GM23338 (cell line): ENCODE data around the gene EXOC3L1. TPM values are rescaled to one million over a fixed set of nuclear protein-coding genes. Genes with fewer than 3 reads are reported as not detected.

Experiments used
- CREB1 ChIP-seq: fragments of 250-450 bp; sonication (Bioruptor Pico); IDR thresholded peaks from 2 replicates; pipeline ENCODE4 v1.5.0; 2020; ENCODE audit warnings: low read depth, mild to moderate bottlenecking, moderate library complexity
- EZH2phosphoT487 ChIP-seq: fragments of 200-600 bp; sonication (generic); IDR thresholded peaks from one replicate; pipeline ENCODE4 v1.8.1; 2018; ENCODE audit warnings: antibody characterized with exemption; ENCODE audit not compliant: unreplicated experiment
- JUNB ChIP-seq: IDR thresholded peaks from one replicate; pipeline ENCODE4 v1.6.1; 2016; ENCODE audit warnings: antibody characterized with exemption; ENCODE audit not compliant: unreplicated experiment
- POLR2AphosphoS5 ChIP-seq: IDR thresholded peaks from 2 replicates; pipeline ENCODE4 v1.6.1; 2016; ENCODE audit warnings: antibody characterized with exemption, low read depth
- STAT1 ChIP-seq: IDR thresholded peaks from one replicate; pipeline ENCODE4 v1.6.1; 2016; ENCODE audit warnings: antibody characterized with exemption; ENCODE audit not compliant: unreplicated experiment
- ZNF114 ChIP-seq: fragments of 250-450 bp; sonication (Bioruptor Pico); IDR thresholded peaks from 2 replicates; pipeline ENCODE4 v1.5.0; 2020; ENCODE audit warnings: mild to moderate bottlenecking, moderate library complexity
- polyA plus RNA-seq: library from polyadenylated mRNA; unstranded; fragments of >200 nt; fragmentation: Nextera tagmentation; extraction: Ambion mirVana; gene quantifications from 2 replicates; pipeline ENCODE4 v1.2.1, GENCODE V29; 2016
- total RNA-seq: library from RNA; depleted of rRNA; stranded (reverse); fragments of >200 nt; shearing (Covaris generic); gene quantifications from 2 replicates; pipeline ENCODE4 v1.2.3, GENCODE V29; 2014
- TF ChIP-seq, protein P1 (sequence below): fragments of 250-450 bp; sonication (Bioruptor Pico); IDR thresholded peaks from 2 replicates; pipeline ENCODE4 v1.5.0; 2020; ENCODE audit warnings: mild to moderate bottlenecking, moderate library complexity
- TF ChIP-seq, protein P2 (sequence below): IDR thresholded peaks from 2 replicates; pipeline ENCODE4 v1.6.1; 2016; ENCODE audit warnings: antibody characterized with exemption
- TF ChIP-seq, protein P3 (sequence below), 2 experiments: fragments of 200-600 bp in 1 of 2; sonication (generic) in 1 of 2; conservative IDR thresholded peaks; 2 replicates each; pipeline versions ENCODE4 v1.5.1 to v1.6.1; 2016 to 2017; ENCODE audit warnings: antibody characterized with exemption in 2 of 2, low read depth in 2 of 2, mild to moderate bottlenecking in 2 of 2, moderate library complexity in 1 of 2

The EXOC3L1 gene
- total and polyA plus RNA-seq, 2 experiments from 2014 or later: 1.1 to 2.3 TPM

DNA sequence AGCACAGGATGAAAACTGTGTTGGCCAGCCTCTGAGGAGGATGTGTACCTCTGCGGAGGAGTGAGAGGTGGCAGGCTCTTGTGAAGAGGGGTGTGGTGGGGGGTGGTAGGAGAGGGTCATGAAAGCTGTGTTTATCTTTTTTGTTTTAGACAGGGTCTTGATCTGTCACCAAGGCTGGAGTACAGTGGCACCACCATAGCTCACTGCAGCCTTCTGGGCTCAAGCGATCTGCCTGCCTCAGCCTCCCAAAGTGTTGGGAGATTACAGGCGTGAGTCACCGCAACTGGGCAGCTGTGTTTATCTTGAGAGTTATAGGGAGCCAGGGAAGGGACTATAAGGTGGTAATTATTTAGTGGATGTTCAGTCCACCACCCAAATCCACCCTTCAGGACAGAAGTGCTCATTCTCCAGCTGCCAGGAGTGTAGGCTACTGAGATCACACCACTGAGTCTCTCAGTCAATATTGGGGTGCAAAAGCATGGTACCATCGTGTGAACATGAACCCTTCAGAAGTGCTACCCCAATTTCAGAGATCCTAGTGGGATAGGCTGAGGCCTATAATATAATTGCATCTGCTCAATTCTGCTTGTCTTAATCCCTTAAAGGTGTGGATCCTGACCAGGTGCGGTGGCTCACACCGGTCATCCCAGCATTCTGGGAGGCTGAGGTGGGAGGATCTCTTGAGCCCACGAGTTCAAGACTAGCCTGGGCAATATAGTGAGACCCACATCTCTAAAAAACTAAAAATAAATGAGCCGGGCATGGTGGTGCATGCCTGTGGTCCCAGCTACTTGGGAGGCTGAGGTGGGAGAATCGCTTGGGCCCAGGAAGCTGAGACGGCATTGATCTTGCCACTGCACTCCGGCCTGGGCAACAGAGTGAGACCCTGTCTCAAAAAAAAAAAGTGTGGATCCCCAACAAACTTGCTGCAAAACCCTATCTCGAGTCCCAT lies 788 bp upstream of the EXOC3L1 start (continued):
- TF ChIP-seq, protein P1, sequence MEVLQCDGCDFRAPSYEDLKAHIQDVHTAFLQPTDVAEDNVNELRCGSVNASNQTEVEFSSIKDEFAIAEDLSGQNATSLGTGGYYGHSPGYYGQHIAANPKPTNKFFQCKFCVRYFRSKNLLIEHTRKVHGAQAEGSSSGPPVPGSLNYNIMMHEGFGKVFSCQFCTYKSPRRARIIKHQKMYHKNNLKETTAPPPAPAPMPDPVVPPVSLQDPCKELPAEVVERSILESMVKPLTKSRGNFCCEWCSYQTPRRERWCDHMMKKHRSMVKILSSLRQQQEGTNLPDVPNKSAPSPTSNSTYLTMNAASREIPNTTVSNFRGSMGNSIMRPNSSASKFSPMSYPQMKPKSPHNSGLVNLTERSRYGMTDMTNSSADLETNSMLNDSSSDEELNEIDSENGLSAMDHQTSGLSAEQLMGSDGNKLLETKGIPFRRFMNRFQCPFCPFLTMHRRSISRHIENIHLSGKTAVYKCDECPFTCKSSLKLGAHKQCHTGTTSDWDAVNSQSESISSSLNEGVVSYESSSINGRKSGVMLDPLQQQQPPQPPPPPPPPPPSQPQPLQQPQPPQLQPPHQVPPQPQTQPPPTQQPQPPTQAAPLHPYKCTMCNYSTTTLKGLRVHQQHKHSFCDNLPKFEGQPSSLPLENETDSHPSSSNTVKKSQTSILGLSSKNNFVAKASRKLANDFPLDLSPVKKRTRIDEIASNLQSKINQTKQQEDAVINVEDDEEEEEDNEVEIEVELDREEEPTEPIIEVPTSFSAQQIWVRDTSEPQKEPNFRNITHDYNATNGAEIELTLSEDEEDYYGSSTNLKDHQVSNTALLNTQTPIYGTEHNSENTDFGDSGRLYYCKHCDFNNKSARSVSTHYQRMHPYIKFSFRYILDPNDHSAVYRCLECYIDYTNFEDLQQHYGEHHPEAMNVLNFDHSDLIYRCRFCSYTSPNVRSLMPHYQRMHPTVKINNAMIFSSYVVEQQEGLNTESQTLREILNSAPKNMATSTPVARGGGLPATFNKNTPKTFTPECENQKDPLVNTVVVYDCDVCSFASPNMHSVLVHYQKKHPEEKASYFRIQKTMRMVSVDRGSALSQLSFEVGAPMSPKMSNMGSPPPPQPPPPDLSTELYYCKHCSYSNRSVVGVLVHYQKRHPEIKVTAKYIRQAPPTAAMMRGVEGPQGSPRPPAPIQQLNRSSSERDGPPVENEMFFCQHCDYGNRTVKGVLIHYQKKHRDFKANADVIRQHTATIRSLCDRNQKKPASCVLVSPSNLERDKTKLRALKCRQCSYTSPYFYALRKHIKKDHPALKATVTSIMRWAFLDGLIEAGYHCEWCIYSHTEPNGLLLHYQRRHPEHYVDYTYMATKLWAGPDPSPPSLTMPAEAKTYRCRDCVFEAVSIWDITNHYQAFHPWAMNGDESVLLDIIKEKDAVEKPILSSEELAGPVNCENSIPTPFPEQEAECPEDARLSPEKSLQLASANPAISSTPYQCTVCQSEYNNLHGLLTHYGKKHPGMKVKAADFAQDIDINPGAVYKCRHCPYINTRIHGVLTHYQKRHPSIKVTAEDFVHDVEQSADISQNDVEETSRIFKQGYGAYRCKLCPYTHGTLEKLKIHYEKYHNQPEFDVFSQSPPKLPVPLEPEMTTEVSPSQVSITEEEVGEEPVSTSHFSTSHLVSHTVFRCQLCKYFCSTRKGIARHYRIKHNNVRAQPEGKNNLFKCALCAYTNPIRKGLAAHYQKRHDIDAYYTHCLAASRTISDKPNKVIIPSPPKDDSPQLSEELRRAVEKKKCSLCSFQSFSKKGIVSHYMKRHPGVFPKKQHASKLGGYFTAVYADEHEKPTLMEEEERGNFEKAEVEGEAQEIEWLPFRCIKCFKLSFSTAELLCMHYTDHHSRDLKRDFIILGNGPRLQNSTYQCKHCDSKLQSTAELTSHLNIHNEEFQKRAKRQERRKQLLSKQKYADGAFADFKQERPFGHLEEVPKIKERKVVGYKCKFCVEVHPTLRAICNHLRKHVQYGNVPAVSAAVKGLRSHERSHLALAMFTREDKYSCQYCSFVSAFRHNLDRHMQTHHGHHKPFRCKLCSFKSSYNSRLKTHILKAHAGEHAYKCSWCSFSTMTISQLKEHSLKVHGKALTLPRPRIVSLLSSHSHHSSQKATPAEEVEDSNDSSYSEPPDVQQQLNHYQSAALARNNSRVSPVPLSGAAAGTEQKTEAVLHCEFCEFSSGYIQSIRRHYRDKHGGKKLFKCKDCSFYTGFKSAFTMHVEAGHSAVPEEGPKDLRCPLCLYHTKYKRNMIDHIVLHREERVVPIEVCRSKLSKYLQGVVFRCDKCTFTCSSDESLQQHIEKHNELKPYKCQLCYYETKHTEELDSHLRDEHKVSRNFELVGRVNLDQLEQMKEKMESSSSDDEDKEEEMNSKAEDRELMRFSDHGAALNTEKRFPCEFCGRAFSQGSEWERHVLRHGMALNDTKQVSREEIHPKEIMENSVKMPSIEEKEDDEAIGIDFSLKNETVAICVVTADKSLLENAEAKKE (CRISPR knock-in tag): no peak
- TF ChIP-seq POLR2AphosphoS5 (no peak), EZH2phosphoT487 (no peak), CREB1 (CRISPR knock-in tag) (no peak), JUNB (no peak), STAT1 (no peak), ZNF114 (CRISPR knock-in tag) (no peak)
- TF ChIP-seq, protein P2, sequence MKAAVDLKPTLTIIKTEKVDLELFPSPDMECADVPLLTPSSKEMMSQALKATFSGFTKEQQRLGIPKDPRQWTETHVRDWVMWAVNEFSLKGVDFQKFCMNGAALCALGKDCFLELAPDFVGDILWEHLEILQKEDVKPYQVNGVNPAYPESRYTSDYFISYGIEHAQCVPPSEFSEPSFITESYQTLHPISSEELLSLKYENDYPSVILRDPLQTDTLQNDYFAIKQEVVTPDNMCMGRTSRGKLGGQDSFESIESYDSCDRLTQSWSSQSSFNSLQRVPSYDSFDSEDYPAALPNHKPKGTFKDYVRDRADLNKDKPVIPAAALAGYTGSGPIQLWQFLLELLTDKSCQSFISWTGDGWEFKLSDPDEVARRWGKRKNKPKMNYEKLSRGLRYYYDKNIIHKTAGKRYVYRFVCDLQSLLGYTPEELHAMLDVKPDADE: no peak
- TF ChIP-seq, protein P3, sequence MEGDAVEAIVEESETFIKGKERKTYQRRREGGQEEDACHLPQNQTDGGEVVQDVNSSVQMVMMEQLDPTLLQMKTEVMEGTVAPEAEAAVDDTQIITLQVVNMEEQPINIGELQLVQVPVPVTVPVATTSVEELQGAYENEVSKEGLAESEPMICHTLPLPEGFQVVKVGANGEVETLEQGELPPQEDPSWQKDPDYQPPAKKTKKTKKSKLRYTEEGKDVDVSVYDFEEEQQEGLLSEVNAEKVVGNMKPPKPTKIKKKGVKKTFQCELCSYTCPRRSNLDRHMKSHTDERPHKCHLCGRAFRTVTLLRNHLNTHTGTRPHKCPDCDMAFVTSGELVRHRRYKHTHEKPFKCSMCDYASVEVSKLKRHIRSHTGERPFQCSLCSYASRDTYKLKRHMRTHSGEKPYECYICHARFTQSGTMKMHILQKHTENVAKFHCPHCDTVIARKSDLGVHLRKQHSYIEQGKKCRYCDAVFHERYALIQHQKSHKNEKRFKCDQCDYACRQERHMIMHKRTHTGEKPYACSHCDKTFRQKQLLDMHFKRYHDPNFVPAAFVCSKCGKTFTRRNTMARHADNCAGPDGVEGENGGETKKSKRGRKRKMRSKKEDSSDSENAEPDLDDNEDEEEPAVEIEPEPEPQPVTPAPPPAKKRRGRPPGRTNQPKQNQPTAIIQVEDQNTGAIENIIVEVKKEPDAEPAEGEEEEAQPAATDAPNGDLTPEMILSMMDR (conservative IDR thresholded peaks at IDR 0.05; ENCODE audit: low read depth in 2 of 2): no peak
